GM18508 (cell line): Measurements from ENCODE around the gene RNF13.
"Not testable (repeated sequence)": the region's sequence is repeated elsewhere in the genome, so short reads cannot be mapped to it uniquely, and the experiment has no call there.

Experiments
- ATAC-seq: cut with Tn5 transposase; IDR thresholded peaks from one replicate; pipeline ENCODE4 v1.9.1; 2021; ENCODE audit warnings: moderate number of reproducible peaks; ENCODE audit not compliant: insufficient read depth, unreplicated experiment

Gene RNF13

DNA sequence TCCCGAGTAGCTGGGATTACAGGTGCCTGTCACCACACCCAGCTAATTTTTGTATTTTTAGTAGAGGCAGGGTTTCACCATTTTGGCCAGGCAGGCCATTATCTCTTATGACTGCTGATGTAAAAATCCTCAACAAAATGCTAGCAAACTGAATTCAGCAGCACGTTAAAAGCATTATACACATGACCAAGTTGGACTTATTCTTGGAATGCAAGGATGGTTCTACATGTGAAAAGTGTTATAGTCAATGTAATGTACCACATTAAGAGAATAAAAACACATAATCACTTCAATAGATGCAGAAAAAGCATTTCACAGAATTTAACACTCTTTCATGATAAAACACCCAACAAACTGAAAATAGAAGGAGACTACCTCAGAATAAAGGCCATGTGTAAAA, 20.2 kb downstream of the RNF13 start:
- ATAC-seq = no peak

DNA sequence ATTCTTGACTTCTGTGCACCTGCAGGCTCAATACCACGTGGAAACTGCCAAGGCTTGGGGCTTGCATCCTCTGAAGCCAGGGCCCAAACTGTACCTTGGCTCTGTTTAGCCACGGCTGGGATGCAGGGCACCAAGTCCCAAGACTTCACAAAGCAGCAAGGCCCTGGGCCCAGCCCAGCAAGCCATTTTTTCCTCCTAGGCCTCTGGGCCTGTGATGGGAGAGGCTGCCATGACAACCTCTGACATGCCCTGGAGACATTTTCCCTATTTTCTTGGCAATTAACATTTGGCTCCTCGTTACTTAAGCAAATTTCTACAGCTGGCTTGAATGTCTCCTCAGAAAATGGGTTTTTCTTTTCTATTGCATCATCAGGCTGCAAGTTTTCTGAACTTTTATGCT, 25.5 kb downstream of the RNF13 start:
- ATAC-seq = not testable (repeated sequence)

DNA sequence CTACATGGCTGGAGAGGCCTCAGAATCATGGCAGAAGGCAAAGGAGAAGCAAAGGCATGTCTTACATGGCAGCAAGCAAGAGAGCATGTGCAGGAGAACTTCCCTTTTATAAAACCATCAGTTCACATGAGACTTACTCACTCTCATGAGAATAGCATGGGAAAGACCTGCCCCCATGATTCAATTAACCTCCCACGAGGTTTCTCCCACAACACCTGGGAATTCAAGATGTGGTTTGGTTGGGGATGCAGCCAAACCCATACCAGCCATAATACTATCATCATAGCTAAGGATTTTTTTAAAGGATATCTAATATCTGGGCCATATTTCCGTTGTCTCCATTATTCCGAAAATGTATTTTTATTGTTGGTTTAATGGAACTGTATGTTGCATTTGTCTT, 26.5 kb downstream of the RNF13 start:
- ATAC-seq = not testable (repeated sequence)

DNA sequence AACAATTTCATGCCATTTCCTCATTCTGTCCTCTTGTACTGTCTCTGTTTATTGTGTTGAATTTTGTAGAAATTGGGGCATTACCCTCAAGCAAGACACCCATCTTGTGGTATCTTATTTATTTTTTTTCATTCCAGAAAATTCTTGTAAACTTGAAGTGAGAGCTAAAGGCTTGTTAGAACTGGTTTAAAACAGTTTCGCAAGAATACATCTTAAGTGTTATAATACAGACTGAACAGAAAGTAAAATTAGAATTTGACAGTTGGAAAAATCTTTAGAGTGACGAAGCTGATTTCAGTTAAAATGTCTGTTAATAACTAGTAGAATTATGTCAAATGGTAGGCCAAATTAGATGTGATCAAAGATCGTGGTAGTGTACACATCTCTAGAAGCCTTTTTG, 26.9 kb downstream of the RNF13 start:
- no peak for ATAC-seq

DNA sequence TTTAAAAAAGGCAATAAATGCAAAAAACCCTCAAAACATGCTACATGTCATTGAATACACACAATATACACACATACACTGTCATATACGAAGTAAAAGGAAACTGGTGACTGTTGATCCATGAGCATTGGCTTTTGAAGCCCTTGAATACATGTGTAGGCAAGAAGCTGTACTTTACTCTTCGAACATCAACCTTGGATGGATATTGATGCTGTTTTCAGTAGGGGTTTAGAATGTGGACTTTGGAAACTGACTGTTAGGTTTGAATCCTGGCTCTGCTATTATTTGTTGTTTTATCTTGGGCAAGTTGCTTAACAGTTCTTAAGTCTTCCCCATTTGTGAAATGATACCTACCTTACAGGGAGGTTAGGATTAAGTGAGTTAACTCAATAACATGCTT, 30.5 kb downstream of the RNF13 start:
- ATAC-seq = no peak

DNA sequence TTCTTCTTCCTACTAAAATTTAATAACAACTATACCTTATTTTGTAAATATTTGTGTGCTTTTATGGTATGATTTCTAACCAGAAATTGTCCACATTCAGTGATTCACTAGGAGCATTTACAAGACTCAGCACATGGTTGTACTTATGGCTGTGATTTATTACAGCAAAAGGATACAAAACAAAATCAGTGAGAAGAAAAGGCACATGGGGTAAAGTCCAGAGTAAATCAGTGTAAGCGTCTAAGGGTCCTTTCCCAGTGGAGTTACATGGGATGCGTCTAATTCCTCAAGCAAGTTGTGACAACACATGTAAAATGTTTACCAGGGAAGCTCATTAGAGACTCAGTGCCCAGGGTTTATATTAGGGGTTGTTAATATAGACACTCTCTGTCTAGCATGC, 31.1 kb downstream of the RNF13 start:
- no peak for ATAC-seq

DNA sequence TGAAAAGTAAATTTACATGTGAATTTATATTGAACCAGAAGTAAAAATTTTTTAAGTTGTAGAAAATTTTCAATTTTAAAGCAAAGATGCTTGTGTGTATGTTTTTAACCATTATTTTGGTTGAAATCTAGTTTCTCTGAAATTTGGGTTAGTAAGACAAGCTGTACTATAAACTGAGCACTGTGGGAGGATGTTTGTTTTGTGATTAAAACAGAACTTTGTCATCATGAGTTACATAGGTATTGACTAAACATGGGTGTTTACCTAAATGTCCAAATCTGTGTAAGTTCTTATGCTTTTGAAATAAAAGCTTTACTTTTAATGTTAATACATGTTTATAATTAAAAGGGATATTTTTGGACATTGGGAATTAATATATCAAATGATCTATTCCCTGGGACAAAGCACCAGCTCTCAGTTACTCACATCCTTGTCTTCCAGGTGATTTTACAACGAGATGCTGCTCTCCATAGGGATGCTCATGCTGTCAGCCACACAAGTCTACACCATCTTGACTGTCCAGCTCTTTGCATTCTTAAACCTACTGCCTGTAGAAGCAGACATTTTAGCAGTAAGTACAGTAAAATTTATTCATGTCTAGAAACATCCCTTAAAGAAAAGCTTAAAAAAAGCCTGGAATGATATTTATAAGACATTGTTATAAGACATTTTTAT, 32.7 kb downstream of the RNF13 start:
- ATAC-seq = no peak

DNA sequence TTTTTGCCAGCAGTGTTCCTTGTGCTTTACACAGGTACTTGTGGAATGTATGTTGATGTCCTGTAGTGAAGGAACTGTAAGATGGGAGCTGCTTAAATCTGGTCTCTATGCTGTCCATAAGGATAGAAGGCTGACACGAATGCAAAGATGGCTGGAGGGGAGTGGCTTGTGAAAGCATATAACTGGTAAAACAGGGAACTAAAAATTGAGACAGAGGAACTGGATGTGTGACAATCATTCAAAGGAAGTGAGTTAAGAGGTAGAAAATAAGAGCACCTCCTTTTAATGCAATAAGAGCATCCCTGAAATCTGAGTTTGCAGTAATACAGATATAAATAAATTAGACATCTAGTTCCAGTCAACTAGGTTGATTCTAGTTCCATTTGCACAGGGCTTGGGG, 35.2 kb downstream of the RNF13 start:
- ATAC-seq = no peak

DNA sequence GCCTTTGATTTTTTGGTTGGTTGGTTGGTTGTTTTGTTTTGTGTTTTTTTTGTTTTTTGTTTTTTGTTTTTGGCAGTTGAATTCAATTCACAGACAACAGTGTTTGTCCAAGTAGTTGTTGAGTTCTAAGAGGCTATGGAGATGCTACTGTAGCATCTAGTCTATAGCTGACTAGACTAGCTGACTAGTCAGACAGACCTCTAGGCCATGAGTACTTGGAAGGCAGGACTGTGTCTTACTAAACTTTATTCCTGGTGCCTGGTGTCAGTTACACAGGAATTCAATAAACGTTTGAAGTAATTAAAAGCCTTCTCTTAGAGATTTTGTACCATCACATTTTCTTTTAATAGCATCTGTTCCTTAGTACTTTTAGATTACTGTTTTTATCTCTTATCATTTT, 35.7 kb downstream of the RNF13 start:
- ATAC-seq = no peak

DNA sequence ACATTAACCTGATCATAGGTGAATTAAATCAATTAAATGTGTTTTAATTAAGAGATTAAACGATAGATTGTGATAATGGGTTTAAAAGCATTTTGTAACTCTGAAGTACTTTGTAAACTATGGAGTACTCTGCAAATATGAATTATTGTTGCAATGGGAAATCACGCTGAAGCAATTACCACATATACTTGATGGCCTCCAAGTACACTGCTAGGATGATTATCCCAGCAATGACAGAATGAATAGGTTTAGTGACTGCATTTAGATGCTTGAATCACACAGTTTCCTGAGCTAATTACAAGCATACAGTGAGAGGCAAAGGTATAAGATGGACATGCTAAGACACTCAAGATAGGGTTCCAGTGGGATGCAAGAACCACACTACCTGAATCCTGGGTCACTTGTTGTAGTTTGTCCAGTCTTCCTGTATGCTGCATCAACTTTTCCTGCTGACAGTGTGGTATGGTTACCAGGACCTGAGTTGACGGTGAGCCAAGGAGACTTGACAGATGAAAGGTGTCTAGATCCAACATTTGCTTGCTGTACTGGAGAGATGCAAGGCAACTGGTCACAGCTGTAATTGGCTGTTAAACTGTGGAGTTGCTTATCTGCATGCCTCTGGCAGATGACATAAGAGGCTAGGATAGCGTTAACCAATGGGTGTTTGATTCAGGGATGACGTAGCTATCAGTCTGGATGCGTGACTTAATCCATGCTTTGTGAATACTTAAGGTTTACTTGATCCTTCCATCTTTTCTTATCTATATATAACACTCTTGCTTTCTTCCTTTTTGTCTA, 38.0 kb downstream of the RNF13 start:
- no peak for ATAC-seq

DNA sequence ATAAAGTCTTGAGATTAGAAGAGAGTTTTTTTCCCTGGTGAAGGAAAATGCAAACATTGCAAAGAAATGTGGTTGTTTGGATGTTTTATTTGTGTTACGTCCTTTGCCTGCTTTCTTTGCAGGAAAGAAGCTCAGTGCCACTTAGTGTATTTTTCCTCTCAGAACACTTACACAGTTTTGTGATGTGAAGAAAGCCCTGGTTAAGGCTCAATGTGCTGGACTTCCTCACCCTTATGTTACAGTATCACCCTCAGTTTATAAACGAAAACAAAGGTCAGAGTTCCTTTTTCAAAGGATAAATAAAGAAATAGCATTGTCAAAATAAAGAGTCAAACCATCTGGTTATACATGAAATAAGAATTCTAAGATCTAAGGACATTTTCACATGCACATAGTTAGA, 45.9 kb downstream of the RNF13 start:
- no peak for ATAC-seq

DNA sequence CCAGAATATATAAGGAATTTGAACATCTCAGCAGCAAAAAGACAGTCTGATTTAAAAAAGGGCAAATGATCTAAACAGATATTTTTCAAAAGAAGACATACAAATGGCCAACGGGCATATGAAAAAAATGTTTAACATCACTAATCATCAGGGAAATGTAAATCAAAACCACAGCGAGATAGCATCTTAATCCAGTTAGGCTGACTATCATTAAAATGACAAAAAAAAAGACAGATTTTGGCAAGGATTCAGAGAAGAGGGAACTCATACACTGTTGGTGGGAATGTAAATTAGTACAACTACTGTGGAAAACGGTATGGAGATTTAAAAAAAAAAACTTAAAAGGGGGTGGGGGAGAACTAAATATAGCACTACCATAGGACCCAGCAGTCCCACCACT, 47.9 kb downstream of the RNF13 start:
- ATAC-seq = no peak

DNA sequence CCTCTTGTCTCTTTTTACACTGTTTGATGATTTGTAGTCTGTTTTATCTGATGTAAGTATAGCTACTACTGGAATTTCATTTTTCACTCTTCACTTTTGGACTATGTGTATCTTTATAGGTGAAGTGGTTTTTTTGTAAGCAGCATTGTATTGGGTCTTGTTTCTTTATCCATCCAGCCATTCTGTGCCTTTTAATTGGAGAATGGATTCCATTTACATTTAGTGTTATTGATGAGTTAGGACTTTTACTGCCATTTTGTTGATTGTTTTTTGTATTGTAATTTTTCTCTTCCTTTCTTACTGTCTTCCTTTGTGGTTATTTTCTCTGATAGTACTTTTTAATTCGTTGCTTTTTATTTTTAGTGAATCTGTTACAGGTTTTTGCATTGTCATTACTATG, 54.5 kb downstream of the RNF13 start:
- no peak for ATAC-seq

DNA sequence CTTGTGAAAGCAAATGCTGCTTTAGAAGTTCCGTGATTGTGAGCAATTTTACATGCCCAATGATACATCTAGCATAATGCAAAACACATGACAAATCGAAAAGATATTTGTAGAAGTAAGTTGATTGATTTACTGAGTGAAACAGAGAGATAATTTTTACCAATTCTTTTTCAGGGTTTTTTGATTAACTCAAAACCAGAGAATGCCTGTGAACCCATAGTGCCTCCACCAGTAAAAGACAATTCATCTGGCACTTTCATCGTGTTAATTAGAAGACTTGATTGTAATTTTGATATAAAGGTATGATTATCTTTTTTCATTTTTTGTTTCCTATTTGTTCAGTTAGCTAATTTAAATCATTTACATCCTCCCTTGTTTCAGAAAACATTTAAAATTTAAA, 58.8 kb downstream of the RNF13 start:
- ATAC-seq = no peak

DNA sequence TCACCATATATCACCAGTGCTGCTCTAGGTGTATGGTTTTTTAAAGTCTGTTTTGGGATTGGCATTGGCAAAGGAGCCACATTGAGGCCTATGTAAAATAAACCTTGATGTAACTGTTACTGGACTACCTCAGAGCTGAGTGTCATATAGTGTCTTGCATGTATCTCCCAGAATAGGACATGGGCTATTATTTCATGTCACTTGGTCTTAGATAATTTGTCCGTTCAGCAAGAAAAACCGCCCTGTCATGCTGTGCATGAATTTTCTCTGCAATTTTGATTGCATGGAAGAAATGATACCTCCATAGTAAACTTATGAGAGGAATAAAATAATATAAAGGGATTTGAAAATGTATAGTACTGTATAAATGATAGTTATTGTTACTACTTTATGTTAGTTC, 59.6 kb downstream of the RNF13 start:
- no peak for ATAC-seq

DNA sequence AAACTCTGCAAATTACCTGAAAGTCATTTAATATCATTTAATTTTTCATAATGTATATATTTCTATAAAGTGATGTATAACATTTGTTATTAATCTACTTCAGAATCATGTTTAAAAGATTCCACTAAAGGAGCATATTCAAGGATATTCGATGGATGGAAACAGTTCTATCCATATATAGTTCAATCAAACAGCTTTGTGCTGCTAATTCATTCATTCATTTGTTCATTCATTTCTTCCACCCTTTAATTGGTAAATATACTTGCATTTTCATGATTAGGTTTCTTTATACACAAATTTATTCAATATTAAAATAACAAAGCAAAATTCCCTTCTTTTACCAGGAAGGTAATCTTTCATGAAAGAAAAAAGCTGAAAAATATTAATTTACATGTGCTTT, 64.7 kb downstream of the RNF13 start:
- ATAC-seq = no peak

DNA sequence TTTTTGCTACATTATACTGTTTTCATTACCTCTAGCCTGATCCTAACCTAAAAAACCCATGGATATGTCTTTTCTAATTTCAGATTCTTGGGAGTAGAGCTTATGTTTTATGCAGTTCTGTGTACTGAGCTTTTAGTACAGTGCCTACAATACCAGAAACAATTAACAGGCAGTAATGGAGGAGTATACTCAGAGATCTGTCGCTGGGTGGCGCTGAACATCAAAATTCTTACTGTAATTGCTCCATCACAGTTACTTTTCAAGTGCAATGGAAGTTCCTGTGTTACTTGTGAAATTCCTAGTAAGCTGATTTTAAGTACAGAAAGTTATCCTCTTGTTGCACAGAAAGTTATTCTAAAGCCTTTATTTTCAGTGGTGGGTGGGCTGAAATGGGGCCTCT, 66.9 kb downstream of the RNF13 start:
- ATAC-seq = no peak

DNA sequence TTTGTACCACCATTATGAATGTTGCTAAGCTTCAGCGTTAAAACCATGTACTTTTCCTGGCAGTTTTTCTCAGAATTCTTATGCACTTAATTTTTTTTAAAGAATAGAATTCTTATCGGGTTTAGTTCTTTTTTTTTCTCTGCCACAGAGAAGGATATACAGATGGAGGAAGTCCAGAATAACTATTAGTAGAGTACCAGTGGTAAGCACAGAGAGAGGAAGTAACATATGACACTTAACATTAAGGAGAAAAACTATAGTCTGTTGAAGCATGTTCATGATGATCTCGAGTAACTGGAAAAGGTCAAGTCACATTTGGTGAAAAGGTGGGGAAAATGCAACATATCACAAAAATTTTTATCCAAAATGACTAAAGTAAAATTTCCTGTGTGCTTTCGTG, 68.9 kb downstream of the RNF13 start:
- no peak for ATAC-seq

DNA sequence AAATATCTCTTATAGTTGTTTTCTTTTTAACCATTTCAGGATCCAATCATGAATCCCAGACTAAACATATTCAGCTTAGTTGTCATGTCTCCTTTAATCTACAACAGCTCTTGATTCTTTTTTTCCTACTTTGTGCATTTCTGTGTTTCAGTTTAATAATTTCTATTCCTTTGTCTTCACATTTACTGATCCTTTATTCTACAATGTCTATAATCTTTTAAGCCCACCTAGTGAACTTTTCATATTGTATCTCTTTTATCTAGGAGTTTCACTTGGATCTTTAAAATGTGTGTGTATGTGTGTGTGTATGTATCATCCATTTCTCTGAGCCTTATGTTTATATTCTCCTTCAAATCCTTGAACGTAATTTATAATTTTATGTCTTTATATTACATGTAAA, 70.1 kb downstream of the RNF13 start:
- no peak for ATAC-seq

DNA sequence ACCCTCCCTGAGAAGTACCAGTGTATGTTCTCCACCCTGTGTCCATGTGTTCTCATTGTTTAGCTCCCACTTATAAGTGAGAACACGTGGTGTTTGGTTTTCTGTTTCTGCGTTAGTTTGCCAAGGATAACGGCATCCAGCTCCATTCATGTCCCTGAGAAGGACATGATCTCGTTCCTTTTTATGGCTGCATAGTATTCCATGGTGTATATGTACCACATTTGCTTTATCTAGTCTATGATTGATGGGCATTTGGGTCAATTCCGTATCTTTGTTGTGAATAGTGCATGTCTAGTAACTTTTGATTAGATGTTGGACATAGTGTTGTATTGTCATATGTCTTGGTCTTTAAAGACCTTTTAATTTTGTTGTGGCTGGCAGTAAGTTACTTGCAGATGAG, 70.8 kb downstream of the RNF13 start:
- not testable (repeated sequence) for ATAC-seq

DNA sequence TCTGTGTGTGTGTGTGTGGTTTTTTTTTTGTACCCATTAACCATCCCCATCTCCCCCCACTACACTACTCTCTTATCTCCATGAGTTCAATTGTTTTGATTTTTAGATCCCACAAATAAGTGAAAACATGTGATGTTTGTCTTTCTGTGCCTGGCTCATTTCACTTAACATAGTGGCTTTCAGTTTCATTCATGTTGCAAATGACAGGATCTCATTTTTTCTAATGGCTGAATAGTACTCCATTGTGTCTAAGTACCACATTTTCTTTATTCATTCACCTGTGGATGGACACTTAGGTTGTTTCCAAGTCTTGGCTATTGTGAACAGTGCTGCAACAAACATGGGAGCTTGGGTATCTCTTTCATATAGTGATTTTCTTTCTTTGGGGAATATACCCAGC, 71.8 kb downstream of the RNF13 start:
- not testable (repeated sequence) for ATAC-seq

DNA sequence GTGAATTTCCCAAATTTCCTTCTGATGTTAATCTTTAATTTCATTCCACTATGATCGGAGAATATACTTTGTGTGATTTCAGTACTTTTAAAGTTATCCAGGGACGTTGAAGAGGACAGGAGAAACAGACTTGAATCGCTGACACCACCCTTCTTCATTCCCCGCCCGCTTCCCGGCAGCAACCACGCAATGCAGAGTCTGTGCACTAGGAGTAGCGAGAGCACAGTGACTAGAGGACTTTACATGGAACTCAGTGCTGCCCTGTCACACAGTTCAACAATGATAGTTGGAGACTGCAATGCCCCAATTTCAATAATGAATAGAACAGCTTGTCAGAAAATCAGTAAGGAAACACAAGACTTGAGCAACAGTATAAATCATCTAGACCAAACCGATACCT, 73.9 kb downstream of the RNF13 start:
- no peak for ATAC-seq
